Heart right ventricle (tissue), 16 donors: ENCODE measurements around the gene CROCC2. TPM values are rescaled to one million over a fixed set of nuclear protein-coding genes. Genes with fewer than 3 reads are reported as not detected.
A peak's percentile ranks its signal among the peaks of the same experiment; 100 is the strongest.

ENCODE experiments used
- ATAC-seq, 8 donors: fragments of 200-7000 bp; cut with Tn5 transposase; one replicate each; pipeline ENCODE4 v1.9.1; 2020; ENCODE audit warnings: mild to moderate bottlenecking in 8 of 8, moderate library complexity in 8 of 8, moderate number of reproducible peaks in 1 of 8
- DNase-seq, 2 donors: peaks; one replicate each; pipeline ENCODE4 v3.0.0-alpha.2; 2020
- H3K27ac ChIP-seq, 10 donors: fragments of 200-600 bp; sonication (generic) in 2 of 10; one replicate each; pipeline versions ENCODE4 v1.5.0 to v1.8.0; 2020 to 2022; ENCODE audit warnings: mild to moderate bottlenecking in 3 of 10
- H3K27me3 ChIP-seq, 7 donors: fragments of 200-600 bp; one replicate each; pipeline ENCODE4 v1.8.0; 2021 to 2022; ENCODE audit warnings: mild to moderate bottlenecking in 2 of 7
- H3K36me3 ChIP-seq, 9 donors: fragments of 200-600 bp; sonication (generic) in 1 of 9; one replicate each; pipeline versions ENCODE4 v1.5.0 to v1.8.0; 2020 to 2022; ENCODE audit warnings: mild to moderate bottlenecking in 2 of 9
- H3K4me1 ChIP-seq, 9 donors: fragments of 200-600 bp; sonication (generic) in 1 of 9; one replicate each; pipeline versions ENCODE4 v1.5.0 to v1.8.0; 2020 to 2022; ENCODE audit warnings: mild to moderate bottlenecking in 4 of 9
- H3K4me3 ChIP-seq, 10 donors: fragments of 200-600 bp; sonication (generic) in 2 of 10; one replicate each; pipeline versions ENCODE4 v1.5.0 to v1.8.0; 2020 to 2022; ENCODE audit warnings: mild to moderate bottlenecking in 7 of 10, moderate library complexity in 2 of 10
- H3K9me3 ChIP-seq, 11 donors: fragments of 200-600 bp in 10 of 11; sonication (generic) in 2 of 11; one replicate each; pipeline versions ENCODE4 v1.5.0 to v1.8.0; 2013 to 2022; ENCODE audit warnings: mild to moderate bottlenecking in 2 of 11, control low read depth in 1 of 11, moderate library complexity in 1 of 11
- WGBS, 2 donors: extraction: QIAGEN DNeasy Blood & Tissue Kit; methylation state at CpG; one replicate each; pipeline ENCODE4 v1.1.7; 2013; ENCODE audit warnings: inconsistent platforms in 1 of 2; 5-methylcytosine and 5-hydroxymethylcytosine counted together
- intact Hi-C, 10 donors: fragments of 100-400 bp; cut with DNase I; formaldehyde crosslinking; loops; one replicate each; pipeline versions ENCODE4 v1.11.1 to v1.14.2; 2022
- polyA plus RNA-seq, 2 donors: library from polyadenylated mRNA; stranded (reverse); fragments of 200-250 nt; gene quantifications; one replicate each; pipeline ENCODE4 v1.2.3, GENCODE V29; 2013
- total RNA-seq, 10 donors: library from RNA; stranded (reverse); fragmentation: NEBNext Ultra II Directional in 3 of 10; extraction: Animal tissue kit (Norgen Biotek cat#: 25700) in 3 of 10; gene quantifications; one replicate each; pipeline versions ENCODE4 v1.2.1 to v1.2.4, GENCODE V29; 2021 to 2023
- TF ChIP-seq, protein P1 (sequence below), 9 donors: fragments of 200-600 bp; sonication (generic) in 2 of 9; IDR thresholded peaks; one replicate each; pipeline versions ENCODE4 v1.5.0 to v1.8.0; 2021 to 2022; ENCODE audit warnings: antibody characterized with exemption in 9 of 9, mild to moderate bottlenecking in 5 of 9, moderate library complexity in 1 of 9
- donor health status: Arrhythmogenic right ventricular cardiomyopathy.
- donor health status: ischemic (EF 13 %, LVEDD 7.1; RV severe dilation, severe dysfunction).
- donor health status: healthy with polysubstance abuse.
- donor health status: DM: no; HTN: yes; CAD: no.
- donor health status: DM: no; HTN: no; CAD: no.
- donor health status: ischemic (EF 25% LVEDD 6.9; RV normal size, moderate dysfunction).
- donor health status: ischemic (EF 25% LVEDD 5.7; RV mildly dilated, moderate dysfunction).
- donor health status: healthy.
- donor health status: DM: yes; HTN: yes; CAD: no.
- donor health status: Ischemic cardiomyopathy.
- donor health status: ischemic (EF 35%, LVEDD 5.7; RV mildly dilated, moderate dysfunction).
- donor health status: nonischemic (EF 11% LVEDD 7.7; RV severe dilation, severe dysfunction).
- donor health status: DM: yes; HTN: yes; CAD: no.
- donor health status: PGD.
- donor health status: ischemic (EF 29% LVEDD 5.4; RV normal size, mild dysfunction).
- donor health status: nonischemic (EF 23%, LVEDD 6.1; RV moderate dilation, normal function).

Gene CROCC2
- total and polyA plus RNA-seq, 12 donors, result 0.06 TPM; not detected in 11

DNA sequence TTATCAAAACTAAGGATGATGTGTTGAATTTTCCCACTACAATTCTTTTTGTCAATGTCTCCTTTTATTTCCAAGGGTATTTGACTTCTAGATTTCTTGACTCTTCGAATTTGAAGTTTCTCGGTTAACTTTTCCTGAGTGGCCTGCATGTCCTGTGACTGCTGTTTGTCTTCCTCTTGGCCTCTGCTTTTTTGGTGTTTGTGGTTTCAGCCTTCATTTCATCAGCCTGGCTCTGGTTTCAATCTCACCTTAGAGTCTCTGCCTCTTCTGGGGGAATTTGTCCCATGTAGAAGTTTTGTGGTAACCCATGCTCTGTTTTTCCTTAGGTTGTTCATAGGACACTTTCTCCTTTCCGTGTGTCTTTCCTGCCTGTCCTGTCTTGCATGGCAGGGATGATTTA lies 64.0 kb downstream of the CROCC2 start:
- WGBS, 2 donors, result 89 to 90% methylated on average over 3 of the region's 3 CpGs
- H3K4me3 ChIP-seq, result no peak overlapping the region
- no peak overlapping the region for H3K27ac ChIP-seq
- ATAC-seq (no peak), DNase-seq (no peak)
- H3K36me3 ChIP-seq, result no peaks in the 10 kb centered on the region
- peaks cover 0 to 18% (median 11%) of the 10 kb centered on the region in 7 donors for H3K27me3 ChIP-seq
- peaks cover 0 to 12% (median 10%) of the 10 kb centered on the region in 9 donors for H3K4me1 ChIP-seq
- TF ChIP-seq, protein P1, sequence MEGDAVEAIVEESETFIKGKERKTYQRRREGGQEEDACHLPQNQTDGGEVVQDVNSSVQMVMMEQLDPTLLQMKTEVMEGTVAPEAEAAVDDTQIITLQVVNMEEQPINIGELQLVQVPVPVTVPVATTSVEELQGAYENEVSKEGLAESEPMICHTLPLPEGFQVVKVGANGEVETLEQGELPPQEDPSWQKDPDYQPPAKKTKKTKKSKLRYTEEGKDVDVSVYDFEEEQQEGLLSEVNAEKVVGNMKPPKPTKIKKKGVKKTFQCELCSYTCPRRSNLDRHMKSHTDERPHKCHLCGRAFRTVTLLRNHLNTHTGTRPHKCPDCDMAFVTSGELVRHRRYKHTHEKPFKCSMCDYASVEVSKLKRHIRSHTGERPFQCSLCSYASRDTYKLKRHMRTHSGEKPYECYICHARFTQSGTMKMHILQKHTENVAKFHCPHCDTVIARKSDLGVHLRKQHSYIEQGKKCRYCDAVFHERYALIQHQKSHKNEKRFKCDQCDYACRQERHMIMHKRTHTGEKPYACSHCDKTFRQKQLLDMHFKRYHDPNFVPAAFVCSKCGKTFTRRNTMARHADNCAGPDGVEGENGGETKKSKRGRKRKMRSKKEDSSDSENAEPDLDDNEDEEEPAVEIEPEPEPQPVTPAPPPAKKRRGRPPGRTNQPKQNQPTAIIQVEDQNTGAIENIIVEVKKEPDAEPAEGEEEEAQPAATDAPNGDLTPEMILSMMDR (IDR thresholded peaks at IDR 0.05), result no peak
- intact Hi-C loops, result no loop called here
- peaks cover 0 to 12% (median 0%) of the 10 kb centered on the region in 11 donors for H3K9me3 ChIP-seq

DNA sequence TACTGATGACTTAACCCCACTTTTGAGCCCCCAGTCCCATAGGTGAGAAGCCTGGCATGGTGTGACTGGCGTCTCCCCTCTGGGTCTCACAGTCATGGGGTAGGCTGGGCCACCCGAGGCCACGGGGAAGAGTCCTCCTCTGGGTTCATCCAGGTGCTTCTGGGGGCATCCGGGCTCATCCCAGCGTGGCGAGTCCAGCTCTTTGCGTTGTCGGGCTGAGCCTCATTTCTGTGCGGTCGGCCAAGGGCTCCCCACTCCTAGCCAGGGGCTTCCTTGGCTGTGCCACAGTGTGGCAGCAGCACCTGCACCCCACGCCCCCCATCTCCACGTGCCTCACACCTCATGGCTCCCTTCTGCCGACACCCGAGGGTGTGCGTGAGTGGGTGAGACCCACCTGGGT lies 64.7 kb downstream of the CROCC2 start:
- Histone ChIP-seq H3K36me3 (no peaks in the 10 kb centered on the region), H3K9me3 (peaks cover 0 to 12% (median 0%) of the 10 kb centered on the region in 11 donors), H3K27ac (no peak overlapping the region), H3K4me1 (peaks cover 0 to 7% (median 3%) of the 10 kb centered on the region in 9 donors), H3K4me3 (no peak overlapping the region), H3K27me3 (peaks cover 0 to 25% (median 16%) of the 10 kb centered on the region in 7 donors)
- ATAC-seq (no peak), DNase-seq (peak in 1 of 2 donors; percentile 5)
- intact Hi-C loops, result no loop called here
- WGBS, 2 donors, result 91 to 94% methylated on average over 15 of the region's 15 CpGs
- TF ChIP-seq, protein P1 (IDR thresholded peaks at IDR 0.05), result no peak

DNA sequence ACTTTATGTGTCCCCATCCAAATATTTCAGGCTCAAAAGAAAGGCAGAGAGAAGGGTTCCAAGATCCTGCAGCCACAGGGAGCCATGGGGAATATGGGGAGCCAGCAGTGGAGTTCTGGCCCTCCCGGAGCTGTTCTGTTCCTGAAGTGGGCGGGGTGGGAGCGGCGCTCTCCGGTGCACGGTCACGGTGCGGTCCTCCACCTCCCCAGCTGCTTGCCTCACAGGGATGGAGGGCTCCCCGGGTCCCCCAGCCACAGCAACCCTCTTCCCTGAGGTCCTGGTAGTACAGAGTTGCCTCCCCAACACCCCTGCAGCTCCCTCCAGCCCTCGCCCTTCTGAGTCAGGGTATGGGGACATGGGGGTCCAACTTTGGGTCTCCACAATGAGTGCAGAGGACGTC lies 66.1 kb downstream of the CROCC2 start:
- ATAC-seq (peak in 2 of 8 donors; percentile 12 to 25), DNase-seq (peak in 1 of 2 donors; percentile 9)
- Histone ChIP-seq H3K36me3 (no peaks in the 10 kb centered on the region), H3K4me3 (no peak overlapping the region), H3K27ac (no peak overlapping the region), H3K9me3 (peaks cover 0 to 12% (median 0%) of the 10 kb centered on the region in 11 donors), H3K4me1 (no peaks in the 10 kb centered on the region), H3K27me3 (peaks cover 0 to 27% (median 17%) of the 10 kb centered on the region in 7 donors)
- intact Hi-C loops, result no loop called here
- TF ChIP-seq, protein P1 (IDR thresholded peaks at IDR 0.05), result no peak
- 72 to 75% methylated on average over 11 of the region's 11 CpGs for WGBS, 2 donors

DNA sequence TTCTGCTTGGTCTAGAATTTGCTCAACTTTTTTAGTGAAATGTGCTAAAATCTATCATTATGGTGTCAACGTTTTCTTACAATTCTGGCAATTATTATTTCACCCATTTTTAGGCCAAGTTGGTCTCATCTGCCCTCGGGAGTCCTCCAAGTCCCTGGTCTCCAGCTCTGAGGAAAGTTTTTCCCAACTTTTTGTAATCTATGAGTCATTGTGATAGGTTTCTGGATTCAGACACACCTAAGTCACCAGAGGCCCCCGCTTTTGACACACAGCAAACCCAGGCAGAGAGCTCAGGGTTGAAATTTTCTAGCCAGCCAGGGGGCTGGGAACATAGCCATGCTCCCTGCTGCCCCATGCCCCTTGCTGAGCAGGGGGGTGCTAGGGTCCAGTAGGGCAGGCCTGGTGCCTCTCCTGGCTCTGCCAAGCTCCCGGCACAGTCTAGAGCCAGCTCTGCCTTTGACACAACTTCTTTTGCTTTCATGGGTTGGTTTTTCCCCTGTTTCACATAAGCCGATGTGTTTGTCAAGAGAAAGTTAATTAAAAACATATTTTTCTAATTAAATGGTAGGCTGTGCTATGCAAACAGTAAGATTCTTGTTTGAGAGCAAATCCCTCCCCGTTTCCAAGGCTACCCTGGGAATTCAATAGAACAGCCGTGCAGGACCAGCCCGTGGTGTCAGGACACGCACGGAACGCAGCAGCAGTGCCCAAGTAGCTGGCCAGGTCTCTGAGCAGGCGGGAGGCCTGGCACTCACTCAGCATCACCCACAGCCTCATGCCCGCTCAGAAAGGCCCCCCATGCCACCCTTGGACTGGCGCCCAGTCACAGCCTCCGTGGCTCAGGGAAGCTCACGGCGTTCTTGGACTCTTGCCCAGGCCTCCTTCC lies 66.7 kb downstream of the CROCC2 start:
- DNase-seq (peak in 1 of 2 donors; percentile 11), ATAC-seq (no peak)
- TF ChIP-seq, protein P1 (IDR thresholded peaks at IDR 0.05), result no peak

More for the DNA sequence above, 66.7 kb downstream of the CROCC2 start:
- intact Hi-C loops, result no loop called here
- Histone ChIP-seq H3K27me3 (peaks cover 0 to 27% (median 17%) of the 10 kb centered on the region in 7 donors), H3K27ac (no peak overlapping the region), H3K4me1 (no peaks in the 10 kb centered on the region), H3K4me3 (no peak overlapping the region), H3K9me3 (peaks cover 0 to 12% (median 0%) of the 10 kb centered on the region in 11 donors), H3K36me3 (no peaks in the 10 kb centered on the region)
- 74 to 75% methylated on average over 17 of the region's 17 CpGs for WGBS, 2 donors
